PC-9 (cell line): ENCODE results near the gene CAPZB. TPM values are rescaled to one million over a fixed set of nuclear protein-coding genes. Genes with fewer than 3 reads are reported as not detected.

Experiments
- BruUV-seq: library from RNA; stranded (reverse); fragments of 400-500 nt; replicated peaks from 2 replicates; lab custom pipeline; 2021; lab: Mats Ljungman, UMichigan
- CTCF ChIA-PET: fragments of 300-600 bp; sonication (Branson Sonifier 250); formaldehyde crosslinking; loops from one replicate; lab custom pipeline; 2022; ENCODE audit warnings: antibody characterized with exemption; lab: Charles Lee
- POLR2A ChIA-PET: fragments of 300-600 bp; sonication (Branson Sonifier 250); formaldehyde crosslinking; loops from one replicate; lab custom pipeline; 2022; ENCODE audit warnings: antibody characterized with exemption; ENCODE audit not compliant: unreplicated experiment; lab: Charles Lee
- DNase-seq, 2 experiments: peaks; one replicate each; pipeline versions ENCODE4 v3.0.0 to v3.0.0-alpha.2; 2015 to 2022; ENCODE audit warnings: mixed read lengths in 1 of 2
- H2AFZ ChIP-seq: fragments of 200-600 bp; sonication (generic); 2 replicates; pipeline ENCODE4 v1.8.1; 2017; ENCODE audit warnings: antibody characterized with exemption
- H3F3A ChIP-seq: fragments of 200-600 bp; sonication (generic); 2 replicates; pipeline ENCODE4 v1.8.1; 2017; ENCODE audit warnings: antibody characterized with exemption, mild to moderate bottlenecking, low read depth; ENCODE audit not compliant: insufficient read depth
- H3K27ac ChIP-seq: fragments of 200-600 bp; sonication (generic); 2 replicates; pipeline ENCODE4 v1.6.1; 2016; ENCODE audit warnings: mixed run types
- H3K27me3 ChIP-seq: fragments of 200-600 bp; sonication (generic); 2 replicates; pipeline ENCODE4 v1.6.1; 2016; ENCODE audit warnings: low read depth, mixed run types; ENCODE audit not compliant: insufficient read depth
- H3K36me3 ChIP-seq: fragments of 200-600 bp; sonication (generic); 2 replicates; pipeline ENCODE4 v1.6.1; 2016; ENCODE audit warnings: low read depth, mixed run types
- H3K4me1 ChIP-seq: fragments of 200-600 bp; sonication (generic); replicated peaks from 2 replicates; pipeline ENCODE4 v1.6.1; 2016; ENCODE audit warnings: mixed run types; ENCODE audit not compliant: insufficient read depth
- H3K4me2 ChIP-seq: fragments of 200-600 bp; sonication (generic); 2 replicates; pipeline ENCODE4 v1.6.1; 2017; ENCODE audit warnings: mixed run types
- H3K4me3 ChIP-seq: fragments of 200-600 bp; sonication (generic); 2 replicates; pipeline ENCODE4 v1.6.1; 2016; ENCODE audit warnings: mixed run types
- H3K79me2 ChIP-seq: fragments of 200-600 bp; sonication (generic); 2 replicates; pipeline ENCODE4 v1.6.1; 2017; ENCODE audit warnings: low read depth, mixed run types
- H3K9me2 ChIP-seq: fragments of 200-600 bp; sonication (generic); 2 replicates; pipeline ENCODE4 v1.8.1; 2017; ENCODE audit warnings: mild to moderate bottlenecking; ENCODE audit not compliant: insufficient read depth
- H3K9me3 ChIP-seq: fragments of 200-600 bp; sonication (generic); 2 replicates; pipeline ENCODE4 v1.8.1; 2016; ENCODE audit warnings: low read depth; ENCODE audit not compliant: insufficient read depth
- H4K20me1 ChIP-seq: fragments of 200-600 bp; sonication (generic); 2 replicates; pipeline ENCODE4 v1.8.1; 2017; ENCODE audit not compliant: insufficient read depth
- EZH2 ChIP-seq: fragments of 200-600 bp; sonication (generic); IDR thresholded peaks from 2 replicates; pipeline ENCODE4 v1.8.0; 2017; ENCODE audit warnings: antibody characterized with exemption, low read depth
- intact Hi-C: fragments of 100-400 bp; cut with micrococcal nuclease; formaldehyde crosslinking; loops from one replicate; pipeline ENCODE4 v1.10.0; 2022; ENCODE audit not compliant: unreplicated experiment
- total RNA-seq: library from RNA; stranded (reverse); gene quantifications from 2 replicates; pipeline ENCODE4 v1.2.3, GENCODE V29; 2021
- TF ChIP-seq, protein P1 (sequence below): fragments of 200-600 bp; sonication (generic); conservative IDR thresholded peaks from 2 replicates; pipeline ENCODE4 v1.6.1; 2017; ENCODE audit warnings: mixed run types, antibody characterized with exemption, mild to moderate bottlenecking, moderate library complexity

Gene CAPZB
- total RNA-seq, 1 experiment from 2014 or later, result 222 TPM

DNA sequence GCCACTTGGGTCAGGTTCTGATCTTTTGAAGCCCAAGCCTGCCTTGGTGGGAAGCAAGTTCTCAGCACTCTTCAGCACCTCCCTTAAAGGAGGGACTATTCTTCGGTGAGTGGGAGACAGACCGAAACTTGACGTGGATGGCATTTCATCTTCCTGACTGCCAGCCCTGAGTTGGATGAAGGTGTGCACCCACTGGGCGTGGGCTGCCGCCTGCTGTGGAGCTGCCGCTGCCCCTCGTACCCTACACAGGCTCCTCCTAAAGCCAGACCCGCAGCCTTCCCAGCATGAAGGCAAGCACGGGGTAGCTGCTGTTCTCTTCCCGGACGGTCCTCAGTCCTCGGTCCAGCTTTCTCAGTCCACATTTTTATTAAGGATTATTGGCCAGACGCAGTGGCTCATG, 89.1 kb downstream of the CAPZB start:
- CTCF ChIA-PET, result no interaction called here
- Histone ChIP-seq H3K4me1 (no peaks in the 10 kb centered on the region), H4K20me1 (peaks cover 10% of the 10 kb centered on the region; the same call in 1 of the 2 replicates), H3F3A (no peaks in the 10 kb centered on the region), H3K4me3 (no peak overlapping the region), H2AFZ (no peak overlapping the region), H3K36me3 (no peaks in the 10 kb centered on the region), H3K27ac (no peak overlapping the region), H3K4me2 (no peak overlapping the region), H3K9me3 (no peaks in the 10 kb centered on the region), H3K27me3 (no peaks in the 10 kb centered on the region), H3K9me2 (no peaks in the 10 kb centered on the region), H3K79me2 (no peaks in the 10 kb centered on the region)
- intact Hi-C loops, result loop anchor here (10.0 kb wide), 2 partner anchors 89 to 189 kb away; partner anchors contain the start of gene CAPZB
- POLR2A ChIA-PET, result no interaction called here
- no TSS peak for BruUV-seq
- DNase-seq, result no peak
- no peak for TF ChIP-seq EZH2

DNA sequence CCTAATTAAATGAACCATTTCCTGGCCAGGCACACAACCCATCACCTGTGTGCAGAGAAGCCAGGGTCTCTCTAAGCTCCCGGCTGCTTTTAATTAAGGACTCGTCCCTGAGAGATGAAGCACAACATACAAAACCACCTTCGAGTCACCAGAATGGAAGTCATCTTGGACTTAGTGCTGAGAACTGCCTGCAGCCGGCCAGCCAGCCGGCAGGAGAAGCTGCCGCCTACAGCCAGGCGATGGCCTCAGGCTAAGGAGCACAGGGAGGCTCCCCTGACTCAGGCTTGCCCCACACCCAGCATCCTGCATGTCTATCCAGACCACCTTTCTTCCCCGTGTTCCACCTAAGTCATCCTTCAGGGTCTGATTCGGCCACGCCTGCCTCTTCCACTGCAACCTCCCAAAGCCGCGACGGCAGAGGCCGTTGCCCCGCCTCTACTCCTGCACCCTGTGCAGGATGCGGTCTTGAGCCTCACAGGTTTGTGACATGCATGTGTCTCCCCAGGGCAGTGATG, 89.6 kb downstream of the CAPZB start:
- Histone ChIP-seq H3K79me2 (peaks cover 5% of the 10 kb centered on the region; the same call in 1 of the 2 replicates), H3K27ac (no peak overlapping the region), H3K4me1 (no peaks in the 10 kb centered on the region), H3K9me2 (no peaks in the 10 kb centered on the region), H3K36me3 (no peaks in the 10 kb centered on the region), H3K27me3 (no peaks in the 10 kb centered on the region), H4K20me1 (peaks cover 15% of the 10 kb centered on the region), H3K4me3 (no peak overlapping the region), H3F3A (no peaks in the 10 kb centered on the region), H3K4me2 (no peak overlapping the region), H3K9me3 (no peaks in the 10 kb centered on the region), H2AFZ (no peak overlapping the region)
- ChIA-PET CTCF (no interaction called here), POLR2A (no interaction called here)
- no TSS peak for BruUV-seq
- peak in 1 of 2 experiments; percentile 33 for DNase-seq
- TF ChIP-seq, protein P1, sequence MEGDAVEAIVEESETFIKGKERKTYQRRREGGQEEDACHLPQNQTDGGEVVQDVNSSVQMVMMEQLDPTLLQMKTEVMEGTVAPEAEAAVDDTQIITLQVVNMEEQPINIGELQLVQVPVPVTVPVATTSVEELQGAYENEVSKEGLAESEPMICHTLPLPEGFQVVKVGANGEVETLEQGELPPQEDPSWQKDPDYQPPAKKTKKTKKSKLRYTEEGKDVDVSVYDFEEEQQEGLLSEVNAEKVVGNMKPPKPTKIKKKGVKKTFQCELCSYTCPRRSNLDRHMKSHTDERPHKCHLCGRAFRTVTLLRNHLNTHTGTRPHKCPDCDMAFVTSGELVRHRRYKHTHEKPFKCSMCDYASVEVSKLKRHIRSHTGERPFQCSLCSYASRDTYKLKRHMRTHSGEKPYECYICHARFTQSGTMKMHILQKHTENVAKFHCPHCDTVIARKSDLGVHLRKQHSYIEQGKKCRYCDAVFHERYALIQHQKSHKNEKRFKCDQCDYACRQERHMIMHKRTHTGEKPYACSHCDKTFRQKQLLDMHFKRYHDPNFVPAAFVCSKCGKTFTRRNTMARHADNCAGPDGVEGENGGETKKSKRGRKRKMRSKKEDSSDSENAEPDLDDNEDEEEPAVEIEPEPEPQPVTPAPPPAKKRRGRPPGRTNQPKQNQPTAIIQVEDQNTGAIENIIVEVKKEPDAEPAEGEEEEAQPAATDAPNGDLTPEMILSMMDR, result no peak
- TF ChIP-seq EZH2, result no peak
- intact Hi-C loops, result loop anchor here (10.0 kb wide), 2 partner anchors 89 to 189 kb away; partner anchors contain the start of gene CAPZB

DNA sequence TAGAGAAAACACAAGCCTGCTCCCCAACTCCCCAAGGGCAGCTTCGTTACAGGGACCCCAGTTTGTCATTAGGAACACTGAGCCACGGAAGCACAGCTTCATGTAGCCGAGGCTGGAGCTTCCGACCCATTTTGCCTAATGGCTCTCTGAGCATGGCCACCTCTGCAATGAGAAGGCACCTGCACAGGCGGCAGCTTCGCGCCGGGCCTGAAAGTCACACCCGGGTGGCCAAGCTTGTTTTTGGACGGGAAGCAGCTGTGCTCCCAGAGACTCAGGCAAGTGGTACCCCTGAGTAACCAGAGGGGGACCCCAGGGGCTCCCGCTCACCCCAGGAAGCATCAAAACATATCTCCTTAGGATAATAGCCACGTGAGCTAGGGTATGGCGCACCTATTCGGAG, 92.3 kb downstream of the CAPZB start:
- Histone ChIP-seq H3K9me2 (no peaks in the 10 kb centered on the region), H3K4me3 (no peak overlapping the region), H3K4me2 (no peak overlapping the region), H3K79me2 (peaks cover 5% of the 10 kb centered on the region; the same call in 1 of the 2 replicates), H3F3A (no peaks in the 10 kb centered on the region), H2AFZ (no peak overlapping the region), H3K9me3 (no peaks in the 10 kb centered on the region), H3K4me1 (no peaks in the 10 kb centered on the region), H3K27ac (no peak overlapping the region), H3K27me3 (no peaks in the 10 kb centered on the region), H4K20me1 (peaks cover 17% of the 10 kb centered on the region), H3K36me3 (no peaks in the 10 kb centered on the region)
- intact Hi-C loops, result loop anchor here (5.0 to 10.0 kb wide), 3 partner anchors 92 to 254 kb away; partner anchors contain the start of gene CAPZB
- no TSS peak for BruUV-seq
- no peak for TF ChIP-seq EZH2
- TF ChIP-seq, protein P1, result no peak
- DNase-seq, result no peak
- ChIA-PET CTCF (interaction anchor here (0.9 kb wide), 1 partner anchor 189 kb away, joined by 3 read pairs; no protein-coding TSS in a partner anchor), POLR2A (no interaction called here)
